ENCODE data around the gene MARK2. TPM values are rescaled to one million over a fixed set of nuclear protein-coding genes. Genes with fewer than 3 reads are reported as not detected.

Gene MARK2
- total RNA-seq, 2 experiments from 2014 or later = 48.7 to 54.2 TPM

DNA sequence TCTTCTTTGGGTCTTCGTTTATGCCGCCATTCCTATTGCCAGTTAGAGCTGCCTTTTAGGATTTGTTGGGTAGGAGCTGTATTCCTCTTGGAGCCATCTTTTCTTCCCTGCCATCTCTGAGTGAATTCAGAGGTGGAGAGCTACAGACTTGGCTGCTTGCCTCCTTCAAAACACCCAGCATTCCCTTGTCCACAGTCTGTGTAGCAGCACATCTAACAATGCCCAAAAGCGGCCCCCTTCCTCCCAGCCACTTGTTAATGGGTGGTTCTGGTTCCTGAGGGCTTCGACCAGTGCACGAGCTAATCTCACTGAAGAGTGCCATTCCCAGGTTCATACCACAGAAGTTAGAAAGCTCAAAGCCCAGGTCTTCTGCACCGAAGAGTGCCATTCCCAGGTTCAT lies 37.7 kb downstream of the MARK2 start:
- H3K4me1 Mint-ChIP-seq = peaks cover 42% of the 10 kb centered on the region
- H3K36me3 Mint-ChIP-seq (ENCODE audit: low read depth) = peaks cover 15% of the 10 kb centered on the region
- no peak for DNase-seq
- no peak overlapping the region for H3K27ac Mint-ChIP-seq
- no peak overlapping the region for H3K4me3 Mint-ChIP-seq
- H3K9me3 Mint-ChIP-seq = no peaks in the 10 kb centered on the region
- CTCF ChIA-PET = interaction anchor here (1.1 kb wide), 1 partner anchor 14 kb away, joined by 3 read pairs; no protein-coding TSS in a partner anchor
- H3K27me3 Mint-ChIP-seq = no peaks in the 10 kb centered on the region
- POLR2A ChIA-PET = interaction anchor here (1.0 to 1.3 kb wide), 3 partner anchors 8 to 16 kb away, joined by 3 read pairs; no protein-coding TSS in a partner anchor

GRCh38 chr11:63877658-63878241 lies 38.8 kb downstream of the MARK2 start:
- Mint-ChIP-seq H3K27ac (peak overlapping the region; percentile 9), H3K27me3 (no peaks in the 10 kb centered on the region), H3K9me3 (no peaks in the 10 kb centered on the region), H3K4me1 (peaks cover 35% of the 10 kb centered on the region), H3K36me3 (ENCODE audit: low read depth) (peaks cover 15% of the 10 kb centered on the region), H3K4me3 (no peak overlapping the region)
- DNase-seq = no peak
- CTCF ChIA-PET = interaction anchor here (0.7 to 1.1 kb wide), 2 partner anchors 29 to 54 kb away, joined by 3 to 4 read pairs; no protein-coding TSS in a partner anchor
- POLR2A ChIA-PET = interaction anchor here (1.4 to 1.8 kb wide), 2 partner anchors 8 to 10 kb away, joined by 3 to 7 read pairs; no protein-coding TSS in a partner anchor

- Mint-ChIP-seq H3K9me3 (no peaks in the 10 kb centered on the region), H3K36me3 (ENCODE audit: low read depth) (peaks cover 12% of the 10 kb centered on the region), H3K27ac (no peak overlapping the region), H3K4me3 (no peak overlapping the region), H3K4me1 (peaks cover 36% of the 10 kb centered on the region), H3K27me3 (no peaks in the 10 kb centered on the region)
- DNase-seq = no peak
- POLR2A ChIA-PET = interaction anchor here (1.4 kb wide), 1 partner anchor 9 kb away, joined by 3 read pairs; no protein-coding TSS in a partner anchor
- CTCF ChIA-PET = no interaction called here
Measured at GRCh38 chr11:63879598-63880402, 40.9 kb downstream of the MARK2 start.

- no peak overlapping the region for H3K27ac Mint-ChIP-seq
- POLR2A ChIA-PET = interaction anchor here (1.4 kb wide), 1 partner anchor 10 kb away, joined by 3 read pairs; no protein-coding TSS in a partner anchor
- H3K4me1 Mint-ChIP-seq = peaks cover 36% of the 10 kb centered on the region
Measured at GRCh38 chr11:63880403-63880790, 41.5 kb downstream of the MARK2 start.

GRCh38 chr11:63882555-63883242 lies 43.8 kb downstream of the MARK2 start:
- peaks cover 15% of the 10 kb centered on the region for H3K36me3 Mint-ChIP-seq (ENCODE audit: low read depth)
- peaks cover 47% of the 10 kb centered on the region for H3K4me1 Mint-ChIP-seq
- no peak for DNase-seq
- CTCF ChIA-PET = interaction anchor here (0.6 to 1.4 kb wide), 2 partner anchors 13 to 15 kb away, joined by 3 read pairs; no protein-coding TSS in a partner anchor
- POLR2A ChIA-PET = interaction anchor here (0.5 kb wide), 1 partner anchor 20 kb away, joined by 4 read pairs; no protein-coding TSS in a partner anchor
- no peak overlapping the region for H3K4me3 Mint-ChIP-seq
- H3K27ac Mint-ChIP-seq = no peak overlapping the region
- no peaks in the 10 kb centered on the region for H3K27me3 Mint-ChIP-seq
- H3K9me3 Mint-ChIP-seq = no peaks in the 10 kb centered on the region

More at GRCh38 chr11:63880403-63880790, 41.5 kb downstream of the MARK2 start:
- no peak for DNase-seq
- H3K4me3 Mint-ChIP-seq = no peak overlapping the region
- CTCF ChIA-PET = no interaction called here
- no peaks in the 10 kb centered on the region for H3K27me3 Mint-ChIP-seq
- peaks cover 15% of the 10 kb centered on the region for H3K36me3 Mint-ChIP-seq (ENCODE audit: low read depth)
- H3K9me3 Mint-ChIP-seq = no peaks in the 10 kb centered on the region

- no peaks in the 10 kb centered on the region for H3K27me3 Mint-ChIP-seq
- peaks cover 52% of the 10 kb centered on the region for H3K4me1 Mint-ChIP-seq
- POLR2A ChIA-PET = no interaction called here
- H3K4me3 Mint-ChIP-seq = no peak overlapping the region
- H3K9me3 Mint-ChIP-seq = no peaks in the 10 kb centered on the region
- no peak for DNase-seq
- H3K36me3 Mint-ChIP-seq (ENCODE audit: low read depth) = peaks cover 17% of the 10 kb centered on the region
- CTCF ChIA-PET = interaction anchor here (0.6 to 1.4 kb wide), 4 partner anchors 11 to 51 kb away, joined by 3 read pairs; no protein-coding TSS in a partner anchor
- no peak overlapping the region for H3K27ac Mint-ChIP-seq
Measured at GRCh38 chr11:63883791-63884190, 44.9 kb downstream of the MARK2 start.

- DNase-seq = no peak
Measured at GRCh38 chr11:63884196-63884932, 45.5 kb downstream of the MARK2 start.

GRCh38 chr11:63887386-63887999 lies 48.6 kb downstream of the MARK2 start:
- no peaks in the 10 kb centered on the region for H3K27me3 Mint-ChIP-seq
- H3K9me3 Mint-ChIP-seq = no peaks in the 10 kb centered on the region
- peak overlapping the region; percentile 93 for H3K27ac Mint-ChIP-seq
- POLR2A ChIA-PET = interaction anchor here (1.0 to 2.0 kb wide), 13 partner anchors 9 to 298 kb away, joined by 3 to 14 read pairs (median 4); partner anchors contain the start of genes COX8A, MARK2 and STIP1
- peaks cover 76% of the 10 kb centered on the region for H3K4me1 Mint-ChIP-seq
- no peak for DNase-seq
- peaks cover 37% of the 10 kb centered on the region for H3K36me3 Mint-ChIP-seq (ENCODE audit: low read depth)
- CTCF ChIA-PET = interaction anchor here (1.0 to 2.8 kb wide), 6 partner anchors 13 to 58 kb away, joined by 3 to 15 read pairs (median 8); partner anchors contain the start of gene MARK2
- peak overlapping the region; percentile 54 for H3K4me3 Mint-ChIP-seq

More at GRCh38 chr11:63884196-63884932, 45.5 kb downstream of the MARK2 start:
- no peaks in the 10 kb centered on the region for H3K27me3 Mint-ChIP-seq
- no peak overlapping the region for H3K4me3 Mint-ChIP-seq
- H3K27ac Mint-ChIP-seq = no peak overlapping the region
- ChIA-PET CTCF (interaction anchor here (0.8 to 1.4 kb wide), 2 partner anchors 14 to 47 kb away, joined by 3 read pairs; no protein-coding TSS in a partner anchor), POLR2A (interaction anchor here (1.2 kb wide), 1 partner anchor 8 kb away, joined by 3 read pairs; no protein-coding TSS in a partner anchor)
- H3K9me3 Mint-ChIP-seq = no peaks in the 10 kb centered on the region
- H3K36me3 Mint-ChIP-seq (ENCODE audit: low read depth) = peaks cover 18% of the 10 kb centered on the region
- peaks cover 58% of the 10 kb centered on the region for H3K4me1 Mint-ChIP-seq

GRCh38 chr11:63888170-63889086 lies 49.5 kb downstream of the MARK2 start:
- peak; percentile 79 for DNase-seq
- POLR2A ChIA-PET = interaction anchor here (1.0 to 2.0 kb wide), 12 partner anchors 10 to 1134 kb away, joined by 3 to 14 read pairs (median 4); partner anchors contain the start of genes COX8A, MARK2, STIP1 and ZBTB3
- H3K4me1 Mint-ChIP-seq = peaks cover 75% of the 10 kb centered on the region
- H3K27ac Mint-ChIP-seq = peak overlapping the region; percentile 93
- CTCF ChIA-PET = interaction anchor here (0.8 to 2.8 kb wide), 6 partner anchors 19 to 261 kb away, joined by 3 to 15 read pairs (median 7); partner anchors contain the start of gene MARK2
- peak overlapping the region; percentile 93 for H3K4me3 Mint-ChIP-seq
- no peaks in the 10 kb centered on the region for H3K9me3 Mint-ChIP-seq
- H3K27me3 Mint-ChIP-seq = no peaks in the 10 kb centered on the region
- peaks cover 40% of the 10 kb centered on the region for H3K36me3 Mint-ChIP-seq (ENCODE audit: low read depth)

DNA sequence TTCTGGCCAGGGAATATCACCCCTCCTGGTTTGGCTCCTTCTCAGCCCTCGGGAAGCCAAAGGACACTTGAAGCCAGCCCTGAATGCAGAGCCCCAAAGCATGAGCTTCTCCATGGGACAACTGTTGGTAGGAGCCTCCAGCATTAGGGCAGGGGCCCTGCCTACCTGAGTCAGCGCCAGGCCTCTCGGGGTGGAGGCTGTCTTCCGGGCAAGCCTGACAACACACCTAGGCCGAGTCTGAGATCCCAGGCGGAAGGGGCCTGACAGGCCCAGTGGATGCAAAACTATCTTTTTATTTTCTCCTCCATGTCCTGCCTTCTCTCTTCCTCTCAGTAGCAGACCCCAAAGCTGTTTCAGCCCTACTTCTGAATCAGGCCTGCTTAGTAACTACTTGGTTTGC lies 50.4 kb downstream of the MARK2 start:
- POLR2A ChIA-PET = interaction anchor here (1.7 to 2.7 kb wide), 3 partner anchors 12 to 20 kb away, joined by 4 to 13 read pairs (median 5); no protein-coding TSS in a partner anchor
- Mint-ChIP-seq H3K4me1 (peaks cover 67% of the 10 kb centered on the region), H3K36me3 (ENCODE audit: low read depth) (peaks cover 45% of the 10 kb centered on the region), H3K4me3 (peak overlapping the region; percentile 93), H3K27me3 (no peaks in the 10 kb centered on the region), H3K27ac (peak overlapping the region; percentile 93), H3K9me3 (no peaks in the 10 kb centered on the region)
- no peak for DNase-seq
- CTCF ChIA-PET = interaction anchor here (0.8 to 2.8 kb wide), 4 partner anchors 36 to 260 kb away, joined by 3 to 15 read pairs (median 3); partner anchors contain the start of gene MARK2
